PFSK-1 (cell line): ENCODE data around the gene GEN1.

Source experiments
- FOXP2 ChIP-seq: optimal IDR thresholded peaks from 2 replicates; pipeline ENCODE3; 2011; ENCODE audit warnings: borderline replicate concordance, control low read depth, inconsistent platforms; ENCODE audit not compliant: insufficient read depth; ENCODE audit errors: extremely low read length, extremely low read depth
- POLR2AphosphoS5 ChIP-seq: IDR thresholded peaks from 2 replicates; pipeline ENCODE4 v1.6.1; 2012; ENCODE audit warnings: low read depth, mild to moderate bottlenecking, control low read depth, low read length, moderate library complexity
- REST ChIP-seq, 2 experiments: IDR thresholded peaks; 2 replicates each; pipeline versions ENCODE4 v1.6.1 to v1.8.0; 2011 to 2012; ENCODE audit warnings: low read depth in 2 of 2, low read length in 2 of 2, control low read depth in 1 of 2, inconsistent platforms in 1 of 2, mild to moderate bottlenecking in 1 of 2, moderate library complexity in 1 of 2; ENCODE audit not compliant: insufficient read depth in 1 of 2
- SIN3A ChIP-seq: IDR thresholded peaks from 2 replicates; pipeline ENCODE4 v1.6.1; 2012; ENCODE audit warnings: mild to moderate bottlenecking, low read length, moderate library complexity, borderline replicate concordance; ENCODE audit not compliant: insufficient read depth
- TAF1 ChIP-seq: IDR thresholded peaks from 2 replicates; pipeline ENCODE4 v1.6.1; 2012; ENCODE audit warnings: low read length, control low read depth, borderline replicate concordance; ENCODE audit not compliant: insufficient read depth

GEN1 gene

GRCh38 chr2:17772532-17772931, 18.6 kb downstream of the GEN1 start:
- TF ChIP-seq FOXP2 = no peak
- TF ChIP-seq POLR2AphosphoS5 = no peak
- TF ChIP-seq SIN3A = no peak
- TF ChIP-seq TAF1 = no peak
- no peak for TF ChIP-seq REST (IDR thresholded peaks at IDR 0.05; ENCODE audit: insufficient read depth in 1 of 2, low read depth in 2 of 2, low read length in 2 of 2)

GRCh38 chr2:17780546-17780945, 26.6 kb downstream of the GEN1 start:
- no peak for TF ChIP-seq TAF1
- TF ChIP-seq FOXP2 = no peak
- no peak for TF ChIP-seq POLR2AphosphoS5
- TF ChIP-seq REST (IDR thresholded peaks at IDR 0.05; ENCODE audit: insufficient read depth in 1 of 2, low read depth in 2 of 2, low read length in 2 of 2) = no peak
- TF ChIP-seq SIN3A = no peak

DNA sequence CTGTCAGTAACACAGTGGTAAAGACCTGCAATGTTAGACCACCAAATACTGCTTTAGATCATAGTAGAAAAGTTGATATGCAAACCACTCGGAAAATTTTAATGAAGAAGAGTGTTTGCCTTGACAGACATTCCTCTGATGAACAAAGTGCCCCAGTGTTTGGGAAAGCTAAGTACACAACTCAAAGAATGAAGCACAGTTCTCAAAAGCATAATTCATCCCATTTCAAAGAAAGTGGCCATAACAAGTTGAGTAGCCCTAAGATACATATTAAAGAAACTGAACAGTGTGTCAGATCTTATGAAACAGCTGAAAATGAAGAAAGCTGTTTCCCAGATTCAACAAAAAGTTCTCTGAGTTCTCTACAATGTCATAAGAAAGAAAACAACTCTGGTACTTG, 27.5 kb downstream of the GEN1 start:
- TF ChIP-seq FOXP2 = no peak

- TF ChIP-seq SIN3A (no peak), TAF1 (no peak), FOXP2 (no peak), REST (IDR thresholded peaks at IDR 0.05; ENCODE audit: insufficient read depth in 1 of 2, low read depth in 2 of 2, low read length in 2 of 2) (no peak), POLR2AphosphoS5 (no peak)
These were observed 32.8 kb downstream of the GEN1 start for GRCh38 chr2:17786727-17787126.

- no peak for TF ChIP-seq TAF1
- no peak for TF ChIP-seq FOXP2
- TF ChIP-seq POLR2AphosphoS5 = no peak
- no peak for TF ChIP-seq SIN3A
- TF ChIP-seq REST (IDR thresholded peaks at IDR 0.05; ENCODE audit: insufficient read depth in 1 of 2, low read depth in 2 of 2, low read length in 2 of 2) = no peak
These were observed 34.8 kb downstream of the GEN1 start for GRCh38 chr2:17788773-17789172.
